Gastroesophageal sphincter (tissue), 3 donors: ENCODE measurements around the gene CDH5.

Source experiments
- EP300 ChIP-seq: sonication (generic); formaldehyde crosslinking; IDR thresholded peaks from one replicate; pipeline ENCODE4 v1.6.1; 2017; ENCODE audit warnings: antibody characterized with exemption, mild to moderate bottlenecking
- POLR2A ChIP-seq, 2 donors: fragments of 450-650 bp; IDR thresholded peaks; one replicate each; pipeline ENCODE4 v1.6.1; 2017; ENCODE audit warnings: antibody characterized with exemption in 2 of 2, mild to moderate bottlenecking in 2 of 2, moderate library complexity in 1 of 2
- POLR2AphosphoS5 ChIP-seq: sonication (generic); formaldehyde crosslinking; IDR thresholded peaks from one replicate; pipeline ENCODE4 v1.6.1; 2017; ENCODE audit warnings: antibody characterized with exemption
- TF ChIP-seq, protein P1 (sequence below), 4 experiments: fragments of 200-600 bp in 2 of 4; fragments of 450-650 bp in 2 of 4; sonication (generic) in 1 of 4; IDR thresholded peaks; one replicate each; pipeline ENCODE4 v1.5.1; 2017 to 2019; ENCODE audit warnings: antibody characterized with exemption in 4 of 4, mild to moderate bottlenecking in 2 of 4, moderate library complexity in 2 of 4

DNA sequence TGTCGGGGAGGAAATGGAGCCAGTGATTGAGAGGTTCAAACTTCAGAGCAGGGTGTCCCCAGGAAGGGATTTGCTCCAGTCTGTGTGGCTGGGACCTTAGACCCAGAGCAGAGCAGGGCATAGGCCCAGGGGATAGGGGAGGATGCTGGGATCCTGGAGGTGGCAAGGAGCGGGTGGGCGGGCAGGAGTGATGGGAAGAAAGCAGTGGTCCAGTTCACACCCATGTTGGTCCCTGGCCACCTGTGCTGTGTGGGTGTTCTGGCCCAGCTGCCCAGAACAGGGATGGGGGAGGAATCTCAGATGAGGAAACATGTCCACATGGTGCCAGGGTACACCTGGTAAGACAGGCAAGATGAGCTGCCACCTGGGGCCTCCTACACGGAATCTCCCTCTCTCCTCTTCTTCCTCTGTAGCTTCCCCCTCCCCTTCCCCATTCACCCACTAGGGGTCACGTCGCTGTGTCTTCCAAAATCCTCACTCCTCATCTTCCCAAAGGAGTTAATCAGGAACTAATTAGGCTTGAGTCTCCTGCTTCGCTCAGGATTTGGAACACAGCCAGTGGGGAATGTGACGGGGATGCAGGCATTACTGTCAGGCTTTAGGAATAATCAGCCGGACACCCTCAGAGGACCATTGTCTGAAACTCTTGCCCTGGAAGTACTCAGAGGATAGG, 62.9 kb downstream of the CDH5 start:
- TF ChIP-seq, protein P1, sequence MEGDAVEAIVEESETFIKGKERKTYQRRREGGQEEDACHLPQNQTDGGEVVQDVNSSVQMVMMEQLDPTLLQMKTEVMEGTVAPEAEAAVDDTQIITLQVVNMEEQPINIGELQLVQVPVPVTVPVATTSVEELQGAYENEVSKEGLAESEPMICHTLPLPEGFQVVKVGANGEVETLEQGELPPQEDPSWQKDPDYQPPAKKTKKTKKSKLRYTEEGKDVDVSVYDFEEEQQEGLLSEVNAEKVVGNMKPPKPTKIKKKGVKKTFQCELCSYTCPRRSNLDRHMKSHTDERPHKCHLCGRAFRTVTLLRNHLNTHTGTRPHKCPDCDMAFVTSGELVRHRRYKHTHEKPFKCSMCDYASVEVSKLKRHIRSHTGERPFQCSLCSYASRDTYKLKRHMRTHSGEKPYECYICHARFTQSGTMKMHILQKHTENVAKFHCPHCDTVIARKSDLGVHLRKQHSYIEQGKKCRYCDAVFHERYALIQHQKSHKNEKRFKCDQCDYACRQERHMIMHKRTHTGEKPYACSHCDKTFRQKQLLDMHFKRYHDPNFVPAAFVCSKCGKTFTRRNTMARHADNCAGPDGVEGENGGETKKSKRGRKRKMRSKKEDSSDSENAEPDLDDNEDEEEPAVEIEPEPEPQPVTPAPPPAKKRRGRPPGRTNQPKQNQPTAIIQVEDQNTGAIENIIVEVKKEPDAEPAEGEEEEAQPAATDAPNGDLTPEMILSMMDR (IDR thresholded peaks at IDR 0.05), result no peak
- TF ChIP-seq POLR2A (IDR thresholded peaks at IDR 0.05) (no peak), EP300 (no peak), POLR2AphosphoS5 (no peak)
